ENCODE data around the gene KICS2.
"Not testable (repeated sequence)": the region's sequence is repeated elsewhere in the genome, so short reads cannot be mapped to it uniquely, and the experiment has no call there.

KICS2 gene

DNA sequence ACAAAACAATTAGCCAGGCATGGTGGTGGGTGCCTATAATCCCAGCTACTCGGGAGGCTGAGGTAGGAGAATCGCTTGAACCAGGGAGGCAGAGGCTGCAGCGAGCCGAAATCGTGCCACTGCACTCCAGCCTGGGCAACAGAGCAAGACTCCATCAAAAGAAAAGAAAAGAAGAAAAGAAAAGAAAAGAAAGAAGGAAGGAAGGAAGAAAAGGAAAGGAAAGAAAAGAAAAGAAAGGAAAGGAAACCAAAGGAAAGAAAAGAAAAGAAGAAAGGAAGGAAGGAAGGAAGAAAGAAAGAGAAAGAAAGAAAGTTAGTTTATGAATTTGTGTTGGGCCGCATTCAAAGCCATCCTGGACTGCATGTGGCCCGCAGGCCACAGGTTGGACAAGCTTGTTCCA is 4.5 kb downstream of the KICS2 start:
- H3K36me3 ChIP-seq (ENCODE audit: control insufficient read depth in 1 of 2, insufficient read depth in 2 of 2, low read length in 2 of 2); H3K27me3 ChIP-seq (ENCODE audit: low read depth, low read length); H3K4me1 ChIP-seq (ENCODE audit: control insufficient read depth in 1 of 2, insufficient read depth in 2 of 2, low read length in 2 of 2); H3K27ac ChIP-seq (ENCODE audit: low read length); H3K4me3 ChIP-seq (ENCODE audit: low read depth in 1 of 2, low read length in 2 of 2); H3K9me3 ChIP-seq (ENCODE audit: control insufficient read depth in 1 of 2, low read length in 2 of 2): not testable (repeated sequence)

DNA sequence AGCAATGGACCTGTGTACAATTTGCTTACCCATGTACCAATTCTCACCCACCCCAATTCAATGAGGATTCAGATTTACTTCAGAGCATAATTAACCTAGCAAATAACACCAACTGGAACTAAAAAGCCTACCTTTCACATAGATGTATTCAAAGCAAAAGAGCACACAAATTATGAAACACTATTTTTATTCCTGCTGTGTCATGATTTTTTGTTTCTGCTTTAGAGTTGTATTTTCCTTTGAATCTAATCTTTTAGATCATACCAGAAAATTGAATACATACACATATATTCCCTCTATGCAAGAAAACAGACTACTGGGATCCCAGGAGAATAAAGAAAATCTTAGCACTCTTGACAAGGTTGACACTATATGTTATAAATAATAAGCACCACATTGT is 5.9 kb downstream of the KICS2 start:
- Histone ChIP-seq H3K9me3 (ENCODE audit: control insufficient read depth in 1 of 2, low read length in 2 of 2) (no peaks in the 10 kb centered on the region), H3K36me3 (ENCODE audit: control insufficient read depth in 1 of 2, insufficient read depth in 2 of 2, low read length in 2 of 2) (peaks cover 9 to 11% of the 10 kb centered on the region in 2 donors), H3K27ac (ENCODE audit: low read length) (no peak overlapping the region), H3K4me1 (ENCODE audit: control insufficient read depth in 1 of 2, insufficient read depth in 2 of 2, low read length in 2 of 2) (peaks cover 2 to 5% of the 10 kb centered on the region in 2 donors), H3K4me3 (ENCODE audit: low read depth in 1 of 2, low read length in 2 of 2) (no peak overlapping the region), H3K27me3 (ENCODE audit: low read depth, low read length) (no peaks in the 10 kb centered on the region)

- Histone ChIP-seq H3K9me3 (ENCODE audit: control insufficient read depth in 1 of 2, low read length in 2 of 2) (no peaks in the 10 kb centered on the region), H3K27me3 (ENCODE audit: low read depth, low read length) (no peaks in the 10 kb centered on the region), H3K4me3 (ENCODE audit: low read depth in 1 of 2, low read length in 2 of 2) (no peak overlapping the region), H3K36me3 (ENCODE audit: control insufficient read depth in 1 of 2, insufficient read depth in 2 of 2, low read length in 2 of 2) (peaks cover 9 to 11% of the 10 kb centered on the region in 2 donors), H3K27ac (ENCODE audit: low read length) (no peak overlapping the region), H3K4me1 (ENCODE audit: control insufficient read depth in 1 of 2, insufficient read depth in 2 of 2, low read length in 2 of 2) (no peaks in the 10 kb centered on the region)
These were observed 9.9 kb downstream of the KICS2 start for GRCh38 chr12:64212119-64212746.

DNA sequence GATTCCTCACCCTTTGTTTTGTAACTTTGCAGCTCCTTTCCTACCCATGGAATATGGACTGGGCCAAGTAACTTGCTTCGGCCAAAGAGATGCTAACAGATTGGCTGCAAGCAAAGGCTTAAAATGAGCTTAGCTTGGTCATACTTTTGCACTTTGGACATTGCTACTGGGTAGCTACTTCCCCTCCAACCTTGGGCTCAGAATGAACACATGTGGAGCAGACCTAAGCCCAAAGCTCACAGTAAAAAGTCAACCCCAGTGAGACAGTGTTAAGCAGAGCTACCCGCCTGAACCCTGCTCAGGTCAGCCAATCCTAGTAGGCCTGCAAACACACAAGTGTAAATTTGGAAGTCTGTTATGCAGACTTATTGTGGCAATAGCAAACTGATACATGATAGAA is 14.6 kb downstream of the KICS2 start:
- no peak overlapping the region for H3K27ac ChIP-seq (ENCODE audit: low read length)
- no peaks in the 10 kb centered on the region for H3K27me3 ChIP-seq (ENCODE audit: low read depth, low read length)
- H3K4me3 ChIP-seq (ENCODE audit: low read depth in 1 of 2, low read length in 2 of 2), result no peak overlapping the region
- H3K9me3 ChIP-seq (ENCODE audit: control insufficient read depth in 1 of 2, low read length in 2 of 2), result no peaks in the 10 kb centered on the region
- peaks cover 3 to 5% of the 10 kb centered on the region in 2 donors for H3K36me3 ChIP-seq (ENCODE audit: control insufficient read depth in 1 of 2, insufficient read depth in 2 of 2, low read length in 2 of 2)
- no peaks in the 10 kb centered on the region for H3K4me1 ChIP-seq (ENCODE audit: control insufficient read depth in 1 of 2, insufficient read depth in 2 of 2, low read length in 2 of 2)

DNA sequence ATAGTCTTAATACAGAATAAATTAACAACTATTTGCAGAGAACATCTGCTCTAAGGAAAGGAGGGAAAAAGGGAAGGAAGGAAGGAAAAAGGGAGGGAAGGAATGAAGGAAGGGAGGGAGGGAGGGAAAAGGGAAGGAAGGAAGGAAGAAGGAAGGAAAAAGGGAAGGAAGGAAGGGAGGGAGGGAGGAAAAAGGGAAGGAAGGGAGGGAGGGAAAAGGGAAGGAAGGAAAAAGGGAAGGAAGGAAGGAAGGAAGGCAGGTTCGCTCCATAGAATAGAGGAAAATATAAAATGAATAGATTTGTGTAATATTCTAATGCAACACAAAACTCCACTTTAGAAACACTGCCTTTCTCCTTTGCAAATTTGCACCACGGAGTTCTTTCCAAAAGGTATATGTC is 16.6 kb downstream of the KICS2 start:
- no peaks in the 10 kb centered on the region for H3K27me3 ChIP-seq (ENCODE audit: low read depth, low read length)
- no peaks in the 10 kb centered on the region for H3K4me1 ChIP-seq (ENCODE audit: control insufficient read depth in 1 of 2, insufficient read depth in 2 of 2, low read length in 2 of 2)
- H3K27ac ChIP-seq (ENCODE audit: low read length), result no peak overlapping the region
- H3K36me3 ChIP-seq (ENCODE audit: control insufficient read depth in 1 of 2, insufficient read depth in 2 of 2, low read length in 2 of 2), result no peaks in the 10 kb centered on the region
- H3K9me3 ChIP-seq (ENCODE audit: control insufficient read depth in 1 of 2, low read length in 2 of 2), result no peaks in the 10 kb centered on the region
- no peak overlapping the region for H3K4me3 ChIP-seq (ENCODE audit: low read depth in 1 of 2, low read length in 2 of 2)

- no peaks in the 10 kb centered on the region for H3K4me1 ChIP-seq (ENCODE audit: control insufficient read depth in 1 of 2, insufficient read depth in 2 of 2, low read length in 2 of 2)
These were observed 18.3 kb downstream of the KICS2 start for GRCh38 chr12:64203775-64204174.

DNA sequence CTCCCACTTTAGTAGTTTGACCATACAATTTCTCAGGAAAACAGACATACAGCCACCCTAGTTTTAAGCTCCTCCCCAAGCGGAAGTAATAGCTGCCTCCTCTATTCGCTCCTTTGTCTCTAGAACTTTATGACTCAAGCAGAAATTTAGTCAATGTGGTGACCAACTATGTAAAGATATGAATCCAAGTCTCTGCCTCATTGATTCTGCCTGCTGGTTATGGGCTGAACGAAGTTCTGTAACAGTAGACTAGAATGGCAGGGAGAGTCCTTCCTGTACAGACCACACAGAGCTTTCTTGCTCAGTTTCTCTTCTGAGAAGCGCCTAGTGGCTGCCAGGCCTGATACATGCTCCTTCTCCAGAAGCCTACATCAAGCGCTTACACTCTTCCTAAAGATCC is 19.1 kb downstream of the KICS2 start:
- H3K27ac ChIP-seq (ENCODE audit: low read length), result no peak overlapping the region
- no peaks in the 10 kb centered on the region for H3K9me3 ChIP-seq (ENCODE audit: control insufficient read depth in 1 of 2, low read length in 2 of 2)
- H3K4me3 ChIP-seq (ENCODE audit: low read depth in 1 of 2, low read length in 2 of 2), result no peak overlapping the region
- no peaks in the 10 kb centered on the region for H3K36me3 ChIP-seq (ENCODE audit: control insufficient read depth in 1 of 2, insufficient read depth in 2 of 2, low read length in 2 of 2)
- no peaks in the 10 kb centered on the region for H3K27me3 ChIP-seq (ENCODE audit: low read depth, low read length)
- no peaks in the 10 kb centered on the region for H3K4me1 ChIP-seq (ENCODE audit: control insufficient read depth in 1 of 2, insufficient read depth in 2 of 2, low read length in 2 of 2)

More at GRCh38 chr12:64203775-64204174, 18.3 kb downstream of the KICS2 start:
- H3K27ac ChIP-seq (ENCODE audit: low read length), result no peak overlapping the region
- no peak overlapping the region for H3K4me3 ChIP-seq (ENCODE audit: low read depth in 1 of 2, low read length in 2 of 2)
- no peaks in the 10 kb centered on the region for H3K9me3 ChIP-seq (ENCODE audit: control insufficient read depth in 1 of 2, low read length in 2 of 2)
- H3K27me3 ChIP-seq (ENCODE audit: low read depth, low read length), result no peaks in the 10 kb centered on the region
- H3K36me3 ChIP-seq (ENCODE audit: control insufficient read depth in 1 of 2, insufficient read depth in 2 of 2, low read length in 2 of 2), result no peaks in the 10 kb centered on the region

DNA sequence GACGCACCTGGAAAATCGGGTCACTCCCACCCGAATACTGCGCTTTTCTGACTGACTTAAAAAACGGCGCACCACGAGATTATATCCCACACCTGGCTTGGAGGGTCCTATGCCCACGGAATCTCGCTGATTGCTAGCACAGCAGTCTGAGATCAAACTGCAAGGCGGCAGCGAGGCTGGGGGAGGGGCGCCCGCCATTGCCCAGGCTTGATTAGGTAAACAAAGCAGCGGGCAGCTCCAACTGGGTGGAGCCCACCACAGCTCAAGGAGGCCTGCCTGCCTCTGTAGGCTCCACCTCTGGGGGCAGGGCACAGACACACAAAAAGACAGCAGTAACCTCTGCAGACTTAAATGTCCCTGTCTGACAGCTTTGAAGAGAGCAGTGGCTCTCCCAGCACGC is 26.3 kb downstream of the KICS2 start:
- H3K27ac ChIP-seq (ENCODE audit: low read length); H3K36me3 ChIP-seq (ENCODE audit: control insufficient read depth in 1 of 2, insufficient read depth in 2 of 2, low read length in 2 of 2); H3K9me3 ChIP-seq (ENCODE audit: control insufficient read depth in 1 of 2, low read length in 2 of 2); H3K27me3 ChIP-seq (ENCODE audit: low read depth, low read length); H3K4me3 ChIP-seq (ENCODE audit: low read depth in 1 of 2, low read length in 2 of 2); H3K4me1 ChIP-seq (ENCODE audit: control insufficient read depth in 1 of 2, insufficient read depth in 2 of 2, low read length in 2 of 2): not testable (repeated sequence)

DNA sequence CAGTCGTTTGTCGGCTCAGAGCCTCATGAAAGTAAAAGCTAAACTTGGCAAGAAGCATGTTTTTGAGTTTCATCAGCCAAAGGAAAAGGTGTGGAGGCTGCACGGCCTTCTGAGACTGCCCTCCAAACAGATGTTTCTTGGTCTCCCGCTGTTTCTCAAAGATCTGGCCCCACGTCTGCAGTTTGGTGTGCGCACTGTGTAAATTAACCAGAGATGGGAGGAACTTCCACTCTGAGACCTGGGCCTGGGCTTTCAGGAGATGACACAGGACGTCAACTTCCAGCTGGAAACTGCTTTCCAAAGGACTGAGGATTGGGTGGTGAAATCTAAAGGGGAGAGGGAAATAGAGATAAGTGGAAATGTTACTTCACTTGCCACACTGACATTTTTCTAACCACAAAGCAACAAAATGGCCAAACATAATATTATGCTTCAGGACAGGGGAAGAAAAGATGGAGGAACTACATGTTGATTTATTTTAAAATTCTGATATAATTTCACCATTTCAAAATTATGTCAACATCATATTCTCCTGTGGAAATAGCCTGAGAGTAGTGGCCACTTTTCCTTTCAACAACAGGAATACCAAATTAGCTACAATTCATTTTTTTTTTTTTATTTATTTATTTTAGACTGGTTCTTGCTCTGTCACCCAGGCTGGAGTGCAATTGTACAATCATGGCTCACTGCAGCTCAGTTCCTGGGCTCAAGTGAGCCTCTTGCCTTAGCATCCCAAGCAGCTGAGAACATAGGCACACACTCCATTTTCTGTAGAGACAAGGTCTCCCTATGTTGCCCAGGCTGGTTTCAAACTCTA is 27.6 kb downstream of the KICS2 start:
- Histone ChIP-seq H3K4me1 (ENCODE audit: control insufficient read depth in 1 of 2, insufficient read depth in 2 of 2, low read length in 2 of 2) (no peaks in the 10 kb centered on the region), H3K27ac (ENCODE audit: low read length) (no peak overlapping the region), H3K4me3 (ENCODE audit: low read depth in 1 of 2, low read length in 2 of 2) (no peak overlapping the region), H3K9me3 (ENCODE audit: control insufficient read depth in 1 of 2, low read length in 2 of 2) (no peaks in the 10 kb centered on the region), H3K27me3 (ENCODE audit: low read depth, low read length) (no peaks in the 10 kb centered on the region), H3K36me3 (ENCODE audit: control insufficient read depth in 1 of 2, insufficient read depth in 2 of 2, low read length in 2 of 2) (peaks cover 0 to 5% of the 10 kb centered on the region in 2 donors)

- Histone ChIP-seq H3K4me3 (ENCODE audit: low read depth in 1 of 2, low read length in 2 of 2) (no peak overlapping the region), H3K36me3 (ENCODE audit: control insufficient read depth in 1 of 2, insufficient read depth in 2 of 2, low read length in 2 of 2) (peaks cover 0 to 5% of the 10 kb centered on the region in 2 donors), H3K9me3 (ENCODE audit: control insufficient read depth in 1 of 2, low read length in 2 of 2) (no peaks in the 10 kb centered on the region), H3K4me1 (ENCODE audit: control insufficient read depth in 1 of 2, insufficient read depth in 2 of 2, low read length in 2 of 2) (no peaks in the 10 kb centered on the region), H3K27me3 (ENCODE audit: low read depth, low read length) (no peaks in the 10 kb centered on the region), H3K27ac (ENCODE audit: low read length) (no peak overlapping the region)
These were observed 28.2 kb downstream of the KICS2 start for GRCh38 chr12:64193931-64194330.

DNA sequence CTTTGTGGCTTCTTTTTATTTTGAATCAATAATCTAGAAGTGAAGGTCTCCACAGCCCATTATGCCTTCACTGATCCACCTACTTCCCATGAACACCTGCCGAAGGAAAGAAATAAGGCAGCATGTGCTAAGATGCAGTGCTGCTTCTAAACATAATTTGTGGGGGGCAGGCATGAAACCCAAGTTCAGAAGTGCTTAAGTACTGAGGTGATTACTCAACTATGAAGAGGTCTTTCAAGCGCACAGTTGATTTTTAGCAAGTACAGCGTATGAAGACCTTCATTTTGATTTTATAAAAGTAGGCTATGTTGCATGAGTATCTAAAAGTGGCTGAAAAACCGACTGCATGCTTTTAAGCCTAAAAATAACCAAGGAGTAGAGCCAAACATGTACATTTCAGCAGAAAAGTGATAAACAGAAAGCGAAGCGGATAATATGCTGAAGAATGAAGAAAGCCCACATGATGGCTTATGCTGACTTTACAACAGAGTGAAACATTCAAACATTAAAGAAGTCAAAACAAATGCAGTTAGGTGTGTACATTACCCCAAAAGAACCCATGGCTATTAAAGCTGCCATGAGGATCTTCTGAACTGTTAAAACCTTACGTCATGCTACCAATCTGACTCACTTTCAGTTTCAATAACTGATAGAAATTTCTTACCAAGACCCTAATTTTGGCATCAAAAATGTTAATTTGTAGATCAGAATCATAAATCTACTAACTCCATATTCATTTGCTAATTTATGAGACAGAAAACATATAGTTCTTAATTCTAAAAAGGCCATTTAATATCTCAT is 29.3 kb downstream of the KICS2 start:
- H3K27me3 ChIP-seq (ENCODE audit: low read depth, low read length), result no peaks in the 10 kb centered on the region

More for the DNA sequence above, 29.3 kb downstream of the KICS2 start:
- no peak overlapping the region for H3K27ac ChIP-seq (ENCODE audit: low read length)
- peaks cover 0 to 5% of the 10 kb centered on the region in 2 donors for H3K36me3 ChIP-seq (ENCODE audit: control insufficient read depth in 1 of 2, insufficient read depth in 2 of 2, low read length in 2 of 2)
- no peak overlapping the region for H3K4me3 ChIP-seq (ENCODE audit: low read depth in 1 of 2, low read length in 2 of 2)
- no peaks in the 10 kb centered on the region for H3K9me3 ChIP-seq (ENCODE audit: control insufficient read depth in 1 of 2, low read length in 2 of 2)
- no peaks in the 10 kb centered on the region for H3K4me1 ChIP-seq (ENCODE audit: control insufficient read depth in 1 of 2, insufficient read depth in 2 of 2, low read length in 2 of 2)

Measured in muscle layer of duodenum (tissue), 2 donors.